Activated T-cell treated with anti-CD3 and anti-CD28 coated beads, Interleukin-2, amount 50 U/mL, for 4 hours (primary cell): Measurements from ENCODE around the gene GMPR2. TPM values are rescaled to one million over a fixed set of nuclear protein-coding genes. Genes with fewer than 3 reads are reported as not detected.
A peak's percentile ranks its signal among the peaks of the same experiment; 100 is the strongest.

Source experiments
- ATAC-seq, 2 donors: fragments of 200-7000 bp; cut with Tn5 transposase; one replicate each; pipeline ENCODE4 v1.10.0; 2021
- DNase-seq: peaks from one replicate; pipeline ENCODE4 v3.0.0-alpha.2; 2020
- H3K27me3 Mint-ChIP-seq: one replicate; pipeline ENCODE4 v1.8.0; 2021; ENCODE audit warnings: low read depth, mixed read lengths
- H3K36me3 Mint-ChIP-seq: one replicate; pipeline ENCODE4 v1.8.0; 2022; ENCODE audit warnings: mixed read lengths; ENCODE audit not compliant: insufficient read depth
- H3K4me1 Mint-ChIP-seq: one replicate; pipeline ENCODE4 v1.8.0; 2021; ENCODE audit warnings: low read depth, mixed read lengths
- H3K4me3 Mint-ChIP-seq: one replicate; pipeline ENCODE4 v1.8.0; 2021; ENCODE audit warnings: mild to moderate bottlenecking, moderate library complexity, mixed read lengths
- H3K9me3 Mint-ChIP-seq: one replicate; pipeline ENCODE4 v1.8.0; 2021; ENCODE audit warnings: mixed read lengths
- total RNA-seq, 3 donors: library from RNA; stranded (reverse); gene quantifications; one replicate each; pipeline ENCODE4 v1.2.1, GENCODE V29; 2021

The GMPR2 gene
- total RNA-seq, 3 donors from 2014 or later = 29.6 to 30.8 (median 29.7) TPM

GRCh38 chr14:24247422-24247821 lies 14.7 kb downstream of the GMPR2 start:
- H3K4me3 Mint-ChIP-seq = peak overlapping the region; percentile 34
- ATAC-seq (no peak), DNase-seq (no peak)
- no peaks in the 10 kb centered on the region for H3K9me3 Mint-ChIP-seq
- peaks cover 46% of the 10 kb centered on the region for H3K4me1 Mint-ChIP-seq
- H3K36me3 Mint-ChIP-seq = peaks cover 6% of the 10 kb centered on the region
- no peaks in the 10 kb centered on the region for H3K27me3 Mint-ChIP-seq

- Mint-ChIP-seq H3K4me1 (peaks cover 33% of the 10 kb centered on the region), H3K36me3 (peaks cover 12% of the 10 kb centered on the region), H3K4me3 (peak overlapping the region; percentile 20), H3K27me3 (no peaks in the 10 kb centered on the region), H3K9me3 (no peaks in the 10 kb centered on the region)
- ATAC-seq (no peak), DNase-seq (no peak)
These were observed 16.7 kb downstream of the GMPR2 start for GRCh38 chr14:24249230-24250021.

- Mint-ChIP-seq H3K27me3 (no peaks in the 10 kb centered on the region), H3K4me1 (peaks cover 29% of the 10 kb centered on the region), H3K4me3 (peak overlapping the region; percentile 29), H3K36me3 (peaks cover 16% of the 10 kb centered on the region), H3K9me3 (no peaks in the 10 kb centered on the region)
- DNase-seq (no peak), ATAC-seq (no peak)
These were observed 17.6 kb downstream of the GMPR2 start for GRCh38 chr14:24250354-24250753.

GRCh38 chr14:24251880-24252288 lies 19.2 kb downstream of the GMPR2 start:
- Mint-ChIP-seq H3K9me3 (no peaks in the 10 kb centered on the region), H3K4me1 (peaks cover 26% of the 10 kb centered on the region), H3K27me3 (no peaks in the 10 kb centered on the region), H3K4me3 (no peak overlapping the region), H3K36me3 (peaks cover 19% of the 10 kb centered on the region)
- DNase-seq = no peak
- ATAC-seq = no peak

- Mint-ChIP-seq H3K27me3 (no peaks in the 10 kb centered on the region), H3K4me3 (no peak overlapping the region), H3K36me3 (peaks cover 18% of the 10 kb centered on the region), H3K9me3 (no peaks in the 10 kb centered on the region), H3K4me1 (peaks cover 22% of the 10 kb centered on the region)
- DNase-seq = no peak
- no peak for ATAC-seq
These were observed 19.8 kb downstream of the GMPR2 start for GRCh38 chr14:24252289-24253124.

GRCh38 chr14:24253936-24254335 lies 21.2 kb downstream of the GMPR2 start:
- H3K9me3 Mint-ChIP-seq = no peaks in the 10 kb centered on the region
- no peaks in the 10 kb centered on the region for H3K27me3 Mint-ChIP-seq
- peaks cover 13% of the 10 kb centered on the region for H3K36me3 Mint-ChIP-seq
- H3K4me3 Mint-ChIP-seq = no peak overlapping the region
- H3K4me1 Mint-ChIP-seq = peaks cover 14% of the 10 kb centered on the region
- ATAC-seq (no peak), DNase-seq (no peak)

GRCh38 chr14:24254630-24255392 lies 22.1 kb downstream of the GMPR2 start:
- Mint-ChIP-seq H3K9me3 (no peaks in the 10 kb centered on the region), H3K4me3 (no peak overlapping the region), H3K4me1 (peaks cover 11% of the 10 kb centered on the region), H3K27me3 (no peaks in the 10 kb centered on the region), H3K36me3 (peaks cover 13% of the 10 kb centered on the region)
- DNase-seq (no peak), ATAC-seq (no peak)

GRCh38 chr14:24255438-24255837 lies 22.7 kb downstream of the GMPR2 start:
- DNase-seq = no peak
- no peak overlapping the region for H3K4me3 Mint-ChIP-seq
- H3K9me3 Mint-ChIP-seq = no peaks in the 10 kb centered on the region
- no peaks in the 10 kb centered on the region for H3K27me3 Mint-ChIP-seq
- H3K36me3 Mint-ChIP-seq = peaks cover 13% of the 10 kb centered on the region
- no peak for ATAC-seq
- H3K4me1 Mint-ChIP-seq = peaks cover 5% of the 10 kb centered on the region

GRCh38 chr14:24255931-24256711 lies 23.4 kb downstream of the GMPR2 start:
- no peak overlapping the region for H3K4me3 Mint-ChIP-seq
- H3K9me3 Mint-ChIP-seq = no peaks in the 10 kb centered on the region
- no peaks in the 10 kb centered on the region for H3K27me3 Mint-ChIP-seq
- no peak for DNase-seq
- no peaks in the 10 kb centered on the region for H3K4me1 Mint-ChIP-seq
- ATAC-seq = no peak
- H3K36me3 Mint-ChIP-seq = peaks cover 15% of the 10 kb centered on the region

- no peak for DNase-seq
- no peak for ATAC-seq
- Mint-ChIP-seq H3K4me3 (no peak overlapping the region), H3K36me3 (peaks cover 15% of the 10 kb centered on the region), H3K9me3 (no peaks in the 10 kb centered on the region), H3K27me3 (no peaks in the 10 kb centered on the region), H3K4me1 (no peaks in the 10 kb centered on the region)
These were observed 24.2 kb downstream of the GMPR2 start for GRCh38 chr14:24256960-24257359.

- peaks cover 19% of the 10 kb centered on the region for H3K36me3 Mint-ChIP-seq
- no peak overlapping the region for H3K4me3 Mint-ChIP-seq
- ATAC-seq (no peak), DNase-seq (no peak)
- no peaks in the 10 kb centered on the region for H3K9me3 Mint-ChIP-seq
- no peaks in the 10 kb centered on the region for H3K4me1 Mint-ChIP-seq
- no peaks in the 10 kb centered on the region for H3K27me3 Mint-ChIP-seq
These were observed 25.4 kb downstream of the GMPR2 start for GRCh38 chr14:24258119-24258518.

GRCh38 chr14:24258548-24259265 lies 26.0 kb downstream of the GMPR2 start:
- Mint-ChIP-seq H3K9me3 (no peaks in the 10 kb centered on the region), H3K36me3 (peaks cover 18% of the 10 kb centered on the region), H3K4me1 (no peaks in the 10 kb centered on the region), H3K4me3 (no peak overlapping the region), H3K27me3 (no peaks in the 10 kb centered on the region)
- ATAC-seq (no peak), DNase-seq (no peak)

- no peak for ATAC-seq
- no peak overlapping the region for H3K4me3 Mint-ChIP-seq
- H3K4me1 Mint-ChIP-seq = no peaks in the 10 kb centered on the region
- H3K9me3 Mint-ChIP-seq = no peaks in the 10 kb centered on the region
- peaks cover 12% of the 10 kb centered on the region for H3K36me3 Mint-ChIP-seq
- DNase-seq = no peak
- H3K27me3 Mint-ChIP-seq = no peaks in the 10 kb centered on the region
These were observed 26.7 kb downstream of the GMPR2 start for GRCh38 chr14:24259282-24260025.
